HG03066 (cell line): ENCODE results near the gene ZNF775.

Experiments
- ATAC-seq: cut with Tn5 transposase; IDR thresholded peaks from one replicate; pipeline ENCODE4 v1.9.1; 2021; ENCODE audit warnings: low read depth; ENCODE audit not compliant: unreplicated experiment

The ZNF775 gene

DNA sequence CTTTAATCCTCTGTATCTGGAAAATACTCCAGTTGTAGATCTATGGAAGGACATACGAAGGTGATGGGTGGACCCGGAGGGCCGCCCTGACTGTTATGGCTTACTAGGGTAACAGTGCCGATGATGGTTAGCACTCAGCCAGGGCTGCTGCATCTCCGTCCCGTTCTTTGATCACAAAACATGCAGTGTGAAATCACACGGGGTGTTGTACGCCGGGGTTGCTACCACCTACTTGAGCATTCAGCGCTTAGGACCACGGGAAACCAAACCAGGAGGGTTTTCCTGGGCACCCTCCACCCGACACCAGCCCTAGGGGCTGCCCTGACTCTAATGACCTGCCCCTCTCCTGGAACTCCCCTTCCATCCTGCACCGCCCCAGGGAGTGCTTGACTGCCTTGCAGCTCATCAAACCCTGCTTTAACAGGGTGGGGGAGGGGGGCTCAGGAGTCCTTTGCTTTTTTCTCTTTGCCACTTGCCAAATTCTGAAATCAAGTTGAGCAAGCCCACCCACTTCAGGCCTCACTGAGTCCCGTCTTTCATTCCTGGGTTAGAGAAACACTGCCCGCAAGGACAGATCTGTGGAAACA is 20.4 kb downstream of the ZNF775 start:
- ATAC-seq = no peak

DNA sequence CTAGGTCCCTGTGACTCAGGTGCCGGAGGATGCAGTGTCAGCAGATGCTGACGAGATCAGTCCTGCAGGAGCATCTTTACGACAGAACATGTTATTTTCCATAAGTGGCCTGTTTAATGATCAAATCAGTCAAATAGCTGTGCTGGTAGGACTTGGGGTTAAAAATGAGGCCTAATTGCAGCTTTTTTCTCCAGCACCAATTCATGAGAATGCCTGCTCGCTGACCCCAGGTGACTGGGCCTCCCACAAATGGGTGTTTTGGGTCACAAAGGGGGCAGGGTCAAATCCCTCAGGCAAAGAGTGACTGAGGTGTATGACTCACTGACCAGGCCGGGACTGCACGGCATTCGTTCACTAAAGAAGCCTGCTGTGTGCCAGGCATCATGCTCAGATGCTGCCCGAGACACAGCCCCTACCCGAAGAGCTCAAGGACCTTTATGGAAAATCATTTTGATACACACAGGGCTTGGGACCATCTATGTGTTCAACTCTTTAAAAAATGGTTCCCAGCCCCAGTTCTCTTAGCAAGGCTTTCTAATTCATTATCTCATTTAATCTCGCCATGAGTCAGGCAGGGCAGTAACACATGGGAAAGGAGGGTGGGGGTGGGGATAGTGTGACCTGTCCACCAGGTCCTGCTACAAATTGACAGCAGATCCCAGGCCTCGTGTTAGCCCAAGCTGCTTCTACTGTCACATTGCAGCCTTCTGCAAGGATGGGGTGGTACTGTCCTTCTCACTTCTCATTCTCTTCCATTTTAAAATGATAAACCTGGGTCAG is 21.1 kb downstream of the ZNF775 start:
- no peak for ATAC-seq

DNA sequence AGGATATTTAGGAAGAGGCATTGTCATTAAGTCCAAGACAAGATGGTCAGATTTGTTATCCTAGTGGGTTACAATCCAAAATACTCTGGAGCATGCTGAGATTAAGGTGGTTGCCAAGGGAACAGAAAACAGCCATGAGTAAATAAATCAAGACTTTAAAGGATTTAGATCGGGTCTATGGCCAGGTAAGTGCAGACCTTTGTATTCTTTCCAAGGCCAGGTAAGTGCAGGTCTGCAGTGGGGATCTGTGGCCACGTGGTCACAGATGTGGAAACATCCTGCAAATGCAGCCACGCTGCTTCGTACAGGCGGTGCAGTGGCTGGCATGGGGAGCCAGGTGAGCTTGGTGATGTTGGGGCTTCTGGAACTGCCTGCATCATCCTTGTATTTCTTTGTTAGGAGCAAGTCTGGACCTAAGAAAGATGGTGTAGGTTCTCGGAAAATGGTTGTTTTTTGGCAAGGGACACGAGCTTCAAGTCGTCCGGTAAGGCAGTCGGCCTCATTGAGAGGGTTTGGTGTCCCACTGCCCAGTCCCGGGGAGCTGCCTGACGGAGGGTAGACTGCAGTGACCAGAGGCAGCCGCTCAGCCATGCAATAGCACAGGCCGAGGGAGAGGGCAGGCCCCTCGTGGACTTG is 21.8 kb downstream of the ZNF775 start:
- ATAC-seq = no peak

DNA sequence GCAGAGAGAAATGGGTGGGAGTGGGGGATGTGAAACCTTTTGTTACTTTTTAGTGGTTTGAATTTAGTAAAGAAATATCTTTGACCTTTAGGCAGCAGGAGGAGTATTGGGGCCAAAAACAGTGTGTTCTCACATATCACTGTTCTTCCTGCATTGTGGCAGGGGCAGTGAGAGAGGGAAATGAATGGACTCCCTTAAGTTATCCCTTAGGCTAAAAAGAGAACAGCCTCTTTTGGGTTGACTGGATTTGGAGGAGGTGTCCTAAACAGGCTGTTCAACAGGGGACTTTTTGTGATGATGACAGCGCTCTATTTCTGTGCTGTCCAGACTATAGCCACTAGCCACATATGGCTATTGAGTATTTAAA is 22.3 kb downstream of the ZNF775 start:
- ATAC-seq = no peak

DNA sequence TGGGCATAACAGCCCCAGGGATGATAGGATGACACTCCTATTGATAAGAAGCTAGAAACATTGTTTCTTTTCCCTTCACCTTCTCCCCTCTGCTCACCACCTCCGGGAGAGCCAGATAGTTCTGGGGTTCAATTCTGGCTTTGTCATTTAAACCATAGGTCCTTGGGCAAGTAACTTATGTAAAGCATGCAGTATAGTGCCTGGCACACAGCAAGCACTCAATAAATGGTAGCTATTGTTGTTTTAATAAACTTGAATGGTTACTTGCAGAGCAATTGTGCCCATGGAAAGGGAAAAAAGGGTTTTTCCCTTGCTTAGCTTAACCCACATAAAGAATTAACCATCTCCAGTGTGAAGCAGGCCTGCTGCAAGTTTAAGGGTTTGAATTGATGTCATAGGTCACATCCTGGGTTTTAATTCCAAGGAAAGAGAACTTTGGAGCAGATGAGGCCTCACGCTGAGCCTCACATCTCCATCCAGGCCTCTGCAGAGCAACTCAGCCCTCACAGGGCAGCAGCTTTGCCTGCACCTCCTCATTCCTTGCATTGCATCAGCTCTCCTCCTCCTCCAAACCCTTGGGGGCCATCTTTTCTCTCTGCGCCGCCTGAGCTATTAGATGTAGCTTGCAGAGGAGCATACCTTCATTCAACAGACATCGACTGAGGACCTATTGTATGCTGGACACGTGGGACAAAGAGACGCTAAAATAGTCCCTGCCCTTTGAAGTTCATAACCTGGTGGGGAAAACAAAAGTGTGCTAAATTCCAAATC is 22.9 kb downstream of the ZNF775 start:
- no peak for ATAC-seq

DNA sequence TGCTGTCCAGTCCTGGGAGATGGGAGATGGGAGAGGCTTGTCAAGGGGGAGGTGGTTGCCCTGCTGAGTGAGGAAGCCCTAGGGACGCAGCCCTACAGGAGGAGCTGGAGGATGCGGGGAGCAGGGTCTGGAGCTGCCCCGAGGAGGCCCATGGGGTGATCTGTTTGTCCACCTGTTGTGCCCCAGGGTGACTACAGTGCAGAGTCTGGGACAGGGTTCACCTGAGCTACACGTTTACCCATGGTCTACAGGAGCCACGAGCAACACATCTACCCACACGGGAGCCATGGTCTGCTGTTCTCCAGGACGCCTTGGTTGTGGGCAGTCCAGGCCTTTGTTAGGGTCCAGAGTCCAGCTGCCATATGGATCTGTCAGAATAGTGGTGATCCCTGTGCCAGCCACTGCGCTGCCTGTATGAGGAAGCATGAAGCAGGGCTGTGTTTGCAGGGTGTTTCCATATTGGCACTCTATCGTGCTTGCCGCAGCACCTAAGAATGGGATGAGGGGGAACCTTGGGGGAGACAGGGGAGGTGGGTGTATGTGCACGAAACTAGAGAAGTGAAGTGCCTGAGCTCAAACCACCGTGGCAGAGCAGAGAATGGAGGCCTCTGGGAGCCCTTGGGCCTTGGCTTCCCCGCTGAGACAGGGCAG is 23.7 kb downstream of the ZNF775 start:
- ATAC-seq = no peak

DNA sequence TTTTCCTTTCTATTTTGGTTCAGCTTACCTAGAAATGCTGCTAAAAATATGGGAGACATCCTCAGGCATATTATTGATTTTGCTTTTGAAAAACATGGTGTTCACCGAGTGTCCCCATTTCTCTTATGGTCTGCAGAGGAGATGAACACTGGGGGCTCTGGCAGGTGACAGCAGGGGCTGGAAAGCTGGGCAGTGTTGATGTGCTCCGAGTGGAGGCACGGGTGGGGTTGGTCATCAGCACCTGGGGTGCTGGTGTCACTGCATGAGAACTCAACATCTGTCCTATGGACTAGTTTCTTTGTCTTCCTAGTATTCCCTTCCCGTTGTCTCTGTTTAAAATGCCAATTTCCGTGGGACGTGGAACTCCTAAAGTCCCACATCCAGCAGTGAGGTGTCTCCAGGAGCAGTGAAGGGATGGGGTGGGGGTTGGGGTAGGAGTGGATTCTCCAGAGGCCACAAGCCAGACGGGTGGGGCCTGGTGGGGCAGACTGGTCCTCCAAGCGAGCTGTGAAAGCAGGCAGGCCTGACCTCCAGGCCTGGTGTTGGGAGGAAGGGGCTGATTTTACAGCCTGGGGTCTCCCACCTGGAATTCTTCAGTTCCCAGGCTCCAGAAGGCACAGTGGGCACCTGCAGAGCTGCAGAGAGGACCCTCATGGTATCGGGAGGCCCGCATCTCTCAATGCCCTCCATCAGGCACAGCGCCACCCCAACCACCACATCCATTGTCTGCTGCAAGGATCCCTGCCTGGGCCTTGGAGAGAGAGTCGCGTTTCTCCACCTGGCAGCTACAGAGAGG is 24.4 kb downstream of the ZNF775 start:
- no peak for ATAC-seq

DNA sequence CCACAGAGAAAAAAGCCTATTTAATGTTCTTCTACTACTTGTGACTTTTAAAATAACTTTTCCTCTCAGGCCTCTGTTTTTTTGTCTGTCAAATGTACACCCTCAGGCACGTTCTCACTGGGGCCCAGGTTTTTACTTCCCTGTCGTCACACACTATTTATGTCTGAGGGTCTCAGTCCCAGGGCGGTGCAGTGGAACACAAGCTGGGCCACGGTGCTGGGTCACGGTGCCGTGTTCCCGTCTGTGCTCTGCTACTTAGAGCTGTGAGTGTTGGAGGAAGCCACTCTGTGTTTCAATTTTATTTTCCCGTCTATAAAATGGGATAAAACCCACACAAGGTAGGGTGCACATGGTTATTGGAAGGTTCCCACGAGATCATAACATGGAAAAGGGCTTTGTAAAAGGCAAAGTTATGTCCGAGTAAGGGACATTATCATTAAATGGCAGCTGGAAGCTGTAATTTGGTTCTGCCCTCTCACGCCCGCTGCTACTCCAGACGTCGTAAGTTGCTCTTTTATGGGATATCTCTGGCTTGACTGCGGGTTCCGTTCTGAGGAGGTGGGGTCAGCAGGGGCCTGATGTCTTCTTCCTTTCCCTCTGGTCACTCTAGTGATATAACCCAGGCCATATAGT is 25.2 kb downstream of the ZNF775 start:
- ATAC-seq = no peak

DNA sequence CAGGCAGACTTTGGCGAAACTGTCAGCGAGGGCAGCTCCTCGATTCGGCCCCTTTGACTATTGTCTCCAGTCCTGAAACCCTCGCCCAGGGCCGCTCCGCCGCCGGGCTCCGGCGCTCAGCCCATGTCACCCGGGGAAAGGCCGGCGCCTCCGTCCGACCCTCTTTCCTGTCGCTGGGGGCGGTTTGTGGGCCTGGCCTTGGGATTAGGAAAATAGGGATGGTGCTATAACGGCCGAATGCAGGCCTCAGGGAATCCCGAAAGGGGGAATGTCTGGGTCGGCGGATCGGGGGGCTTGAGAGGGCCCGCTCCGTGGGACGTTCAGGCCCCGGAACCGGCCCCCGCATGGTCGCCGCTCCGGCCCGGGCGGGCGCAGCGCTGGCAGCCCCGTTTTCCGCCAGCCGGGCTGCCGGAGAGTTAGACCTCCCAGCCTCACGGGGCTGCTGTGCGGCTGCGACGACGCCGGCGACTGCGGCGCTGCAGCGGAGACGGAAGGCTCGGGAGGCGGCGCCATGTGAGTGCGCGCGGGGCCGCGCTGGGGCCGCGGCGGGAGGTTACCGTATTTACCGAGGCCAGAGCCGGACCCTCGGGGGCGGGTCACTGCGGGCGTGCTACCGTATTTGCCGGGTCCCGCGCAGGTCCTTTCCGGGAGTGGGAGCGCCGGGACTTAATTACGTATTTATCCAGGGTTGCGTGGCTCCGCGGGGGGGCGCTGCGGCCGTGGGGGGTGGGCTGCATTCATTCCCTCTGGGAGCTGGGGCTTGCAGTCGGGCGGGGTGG is 25.9 kb downstream of the ZNF775 start:
- ATAC-seq = peak; percentile 47

DNA sequence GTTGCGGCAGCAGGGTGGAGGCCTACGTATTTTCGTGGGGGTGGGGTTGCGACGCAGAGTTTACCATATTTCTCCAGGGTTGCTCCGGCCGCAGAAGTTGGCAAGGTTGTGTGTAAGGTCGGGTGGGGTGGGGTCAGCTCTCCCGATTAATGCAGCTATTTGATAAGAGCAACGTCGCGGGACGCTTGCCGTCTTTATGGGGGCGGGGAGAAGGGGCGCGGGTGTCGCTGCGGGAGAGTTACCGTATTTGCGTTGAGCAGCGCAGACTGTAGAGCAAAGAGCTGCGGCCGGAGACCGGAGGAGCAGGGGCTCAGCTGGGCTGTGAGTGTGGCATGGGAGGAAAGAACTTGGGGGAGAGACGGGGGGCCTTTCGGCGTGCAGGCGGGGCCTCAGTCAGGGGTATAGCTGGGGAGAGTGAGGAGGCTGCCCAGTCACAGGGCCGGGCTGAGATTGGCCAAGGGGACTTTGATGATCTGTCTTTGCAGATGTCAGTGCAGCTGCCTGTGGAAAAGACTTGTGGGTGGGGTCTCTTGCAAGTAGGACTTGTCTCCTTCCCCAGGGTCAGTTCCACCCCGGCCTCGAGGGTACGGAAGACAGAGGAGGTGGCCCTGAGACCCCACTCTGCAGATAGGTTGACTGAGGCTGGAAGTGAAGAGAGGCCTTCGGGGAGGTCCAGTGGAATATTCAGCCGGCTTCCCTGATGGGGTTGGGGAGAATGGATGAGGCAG is 26.6 kb downstream of the ZNF775 start:
- ATAC-seq = no peak

DNA sequence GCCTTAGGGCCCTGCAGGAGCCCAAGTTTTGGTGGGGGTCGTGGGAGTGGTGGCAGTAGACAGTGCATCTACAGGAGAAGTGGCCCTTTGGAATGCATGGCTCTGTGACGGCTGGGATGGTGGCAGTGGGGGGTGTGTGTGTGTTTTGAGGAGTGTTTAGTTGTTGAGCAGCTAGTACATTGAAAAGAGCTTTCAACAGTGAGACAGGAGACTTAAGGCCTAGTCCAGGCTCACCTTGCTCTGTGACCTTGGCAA is 27.1 kb downstream of the ZNF775 start:
- ATAC-seq = no peak

DNA sequence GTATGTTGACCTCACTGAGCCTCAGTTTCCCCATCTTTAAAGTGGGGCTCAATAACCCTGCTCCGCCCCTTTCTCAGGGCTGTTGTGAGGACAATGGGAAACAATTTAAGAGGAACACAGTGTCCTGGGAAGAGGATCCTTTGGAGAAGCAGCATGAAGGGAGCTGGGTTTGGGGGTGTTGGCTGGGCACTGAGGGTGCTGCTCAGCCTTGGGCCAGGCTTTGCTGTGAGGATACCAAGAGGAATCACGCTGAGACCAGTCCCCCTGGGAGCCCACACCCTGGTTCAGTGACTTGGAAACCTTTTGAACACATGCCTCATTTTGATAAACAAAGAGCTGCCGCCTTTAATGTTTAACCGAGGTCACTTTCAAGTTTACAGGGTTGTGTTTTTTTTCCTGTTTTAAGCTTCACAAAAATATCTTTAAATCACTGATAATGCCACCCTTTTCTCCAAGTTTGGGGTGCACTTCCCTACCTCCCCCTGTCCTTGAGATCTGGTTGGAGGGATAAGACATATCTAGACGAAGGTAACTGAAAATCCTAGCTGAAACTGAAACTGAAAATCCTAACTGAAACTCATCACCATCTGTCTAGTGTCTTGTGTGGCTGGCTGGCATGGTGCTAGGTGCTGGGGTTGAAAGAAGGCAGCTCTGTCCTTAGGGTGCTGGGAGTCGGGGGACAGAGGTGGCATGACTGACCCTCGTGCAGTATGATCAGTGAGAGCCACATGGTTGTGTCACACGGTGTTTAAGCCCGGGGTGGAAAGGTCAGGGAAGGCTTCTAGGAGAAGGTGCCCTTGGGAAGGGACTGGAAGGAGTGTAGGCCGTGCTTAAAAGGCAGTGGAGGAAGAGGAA is 27.7 kb downstream of the ZNF775 start:
- peak; percentile 52 for ATAC-seq

DNA sequence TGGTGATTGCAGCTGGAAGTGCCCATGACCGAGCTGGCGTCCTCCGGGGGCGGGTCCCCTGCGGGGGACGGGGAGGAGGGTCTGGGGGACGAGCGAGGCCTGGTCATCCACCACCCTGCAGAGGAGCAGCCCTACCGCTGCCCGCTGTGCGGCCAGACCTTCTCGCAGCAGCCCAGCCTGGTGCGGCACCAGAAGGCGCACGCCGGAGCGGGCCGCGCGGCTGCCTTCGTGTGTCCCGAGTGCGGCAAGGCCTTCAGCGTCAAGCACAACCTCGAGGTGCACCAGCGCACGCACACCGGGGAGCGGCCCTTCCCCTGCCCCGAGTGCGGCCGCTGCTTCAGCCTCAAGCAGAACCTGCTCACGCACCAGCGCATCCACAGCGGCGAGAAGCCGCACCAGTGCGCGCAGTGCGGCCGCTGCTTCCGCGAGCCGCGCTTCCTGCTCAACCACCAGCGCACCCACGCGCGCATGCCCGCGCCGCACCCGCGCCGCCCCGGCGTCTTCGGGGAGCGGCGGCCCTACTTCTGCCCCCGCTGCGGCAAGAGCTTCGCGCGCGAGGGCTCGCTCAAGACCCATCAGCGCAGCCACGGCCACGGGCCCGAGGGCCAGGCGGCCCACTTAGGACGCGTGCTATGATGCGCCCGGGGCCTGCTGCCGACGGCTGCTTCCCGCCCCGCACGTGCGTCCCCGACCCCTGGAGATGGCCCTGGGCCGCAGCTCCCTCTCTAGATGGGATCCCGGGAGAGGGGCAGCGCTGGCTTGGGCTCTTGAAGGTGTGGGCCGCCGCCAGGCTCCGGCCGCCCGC is 28.7 kb downstream of the ZNF775 start:
- ATAC-seq = no peak

DNA sequence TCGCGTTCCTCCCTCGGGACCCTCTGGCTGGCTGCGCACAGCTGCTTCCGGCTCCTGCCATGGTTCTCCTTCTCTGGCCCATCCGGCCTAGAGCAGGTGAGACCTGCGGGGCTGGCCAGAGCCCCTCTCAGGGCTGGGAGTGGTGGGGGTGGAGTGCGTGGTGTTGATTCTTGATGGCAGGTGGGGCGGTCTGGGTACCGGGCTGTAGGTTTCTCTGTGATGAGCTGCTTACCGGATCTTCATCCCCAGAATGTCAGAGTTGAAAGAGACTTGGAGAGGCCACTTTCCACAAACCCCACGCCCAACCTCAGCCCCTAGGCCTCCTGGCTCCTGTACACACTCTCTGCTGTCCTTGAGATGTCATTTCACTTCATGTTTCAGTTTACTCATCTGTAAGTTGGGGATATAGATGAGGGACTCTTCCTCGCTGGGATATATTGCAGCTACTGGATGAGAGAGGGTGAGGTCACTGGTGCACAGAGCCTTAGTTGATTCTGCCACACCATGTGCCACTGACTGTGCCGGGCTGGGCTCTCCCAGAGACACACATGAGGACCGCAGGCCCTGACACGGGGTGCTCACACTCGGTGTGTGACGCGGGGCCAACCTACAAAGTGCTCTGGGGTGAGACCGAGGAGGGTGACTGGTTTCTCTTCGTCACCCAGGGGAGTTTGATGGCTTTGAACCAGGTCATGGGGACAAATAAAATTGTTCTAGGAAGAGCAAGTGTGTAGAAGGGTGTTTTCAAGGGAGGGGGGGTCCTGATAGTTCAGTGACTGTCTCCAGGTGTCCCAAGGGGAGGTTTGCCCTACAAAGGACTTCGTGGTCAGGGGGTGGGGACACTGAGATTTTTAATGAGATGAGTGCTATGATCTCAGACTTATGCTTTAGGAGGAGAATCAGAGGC is 29.5 kb downstream of the ZNF775 start:
- no peak for ATAC-seq

DNA sequence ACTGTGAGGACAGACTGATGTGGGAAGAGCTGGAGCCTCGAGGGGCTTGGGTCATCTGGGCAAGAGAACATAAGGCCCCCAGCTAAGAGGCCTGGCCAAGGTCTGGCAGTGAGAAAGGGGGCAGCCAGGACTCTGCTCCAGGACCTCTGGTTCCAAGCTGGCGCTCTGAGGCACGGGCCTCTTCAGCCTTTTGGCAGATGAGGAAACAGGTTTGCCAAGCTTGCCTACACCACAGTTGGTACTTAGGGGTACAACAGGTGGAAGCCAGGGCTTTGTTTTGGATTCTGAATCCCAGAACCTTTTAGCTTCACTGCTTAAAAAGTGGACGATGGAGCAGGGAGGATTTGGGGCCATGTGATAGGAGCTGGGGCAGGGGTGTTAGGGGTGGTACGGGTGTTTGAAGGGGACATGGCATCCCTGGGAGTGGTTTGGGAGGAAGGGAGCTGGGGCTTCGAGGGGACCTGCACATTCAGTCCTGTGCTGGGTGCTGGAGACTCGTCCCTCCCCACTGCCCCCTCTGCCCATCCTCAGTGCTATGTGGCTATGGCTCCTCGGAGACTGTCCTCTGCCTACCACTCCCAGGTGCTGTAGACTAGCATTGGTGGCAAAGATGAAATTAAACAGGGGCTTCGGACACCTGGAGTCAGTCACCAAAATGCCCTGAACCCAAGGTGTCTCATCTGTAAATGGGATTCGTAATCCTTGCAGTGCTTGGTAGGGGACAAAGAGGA is 30.3 kb downstream of the ZNF775 start:
- no peak for ATAC-seq
